HCT116 (cell line): Measurements from ENCODE around the gene ANGPTL1.

ENCODE experiments used
- CEBPB ChIP-seq: IDR thresholded peaks from 2 replicates; pipeline ENCODE4 v1.6.1; 2012; ENCODE audit warnings: low read depth
- CTCF ChIP-seq, 3 experiments: fragments of 200-600 bp in 1 of 3; sonication (generic) in 1 of 3; IDR thresholded peaks in 2 of 3; conservative IDR thresholded peaks in 1 of 3; 2 replicates each; pipeline ENCODE4 v1.5.1; 2012 to 2017; ENCODE audit warnings: low read depth in 2 of 3, low read length in 2 of 3, antibody characterized with exemption in 1 of 3, borderline replicate concordance in 1 of 3, control low read depth in 1 of 3, mild to moderate bottlenecking in 1 of 3, mixed read lengths in 1 of 3, mixed run types in 1 of 3, moderate library complexity in 1 of 3; ENCODE audit not compliant: insufficient read depth in 1 of 3
- EZH2 ChIP-seq: fragments of 200-600 bp; sonication (generic); IDR thresholded peaks from 2 replicates; pipeline ENCODE4 v1.6.1; 2017; ENCODE audit warnings: antibody characterized with exemption, mixed run types
- EZH2phosphoT487 ChIP-seq: fragments of 200-600 bp; IDR thresholded peaks from 2 replicates; pipeline ENCODE4 v1.6.1; 2018; ENCODE audit warnings: antibody characterized with exemption, borderline replicate concordance
- JUND ChIP-seq: IDR thresholded peaks from 2 replicates; pipeline ENCODE4 v1.6.1; 2012
- MAX ChIP-seq: IDR thresholded peaks from 2 replicates; pipeline ENCODE4 v1.6.1; 2012
- POLR2A ChIP-seq: IDR thresholded peaks from 2 replicates; pipeline ENCODE4 v1.7.0; 2011; ENCODE audit warnings: borderline replicate concordance; ENCODE audit not compliant: insufficient read depth, insufficient read length; ENCODE audit errors: extremely low read depth
- REST ChIP-seq: IDR thresholded peaks from 2 replicates; pipeline ENCODE4 v1.6.1; 2012; ENCODE audit warnings: low read depth
- SP1 ChIP-seq: IDR thresholded peaks from 2 replicates; pipeline ENCODE4 v1.6.1; 2012; ENCODE audit warnings: low read depth
- SRF ChIP-seq: IDR thresholded peaks from 2 replicates; pipeline ENCODE4 v1.6.1; 2012; ENCODE audit warnings: low read depth
- YY1 ChIP-seq: IDR thresholded peaks from 2 replicates; pipeline ENCODE4 v1.6.1; 2011; ENCODE audit warnings: low read length, low read depth, moderate library complexity, mild to moderate bottlenecking; ENCODE audit not compliant: insufficient replicate concordance; ENCODE audit errors: extremely low read depth
- ZNF274 ChIP-seq: fragments of 200-500 bp; sonication (Bioruptor generic); IDR thresholded peaks from 2 replicates; pipeline ENCODE4 v1.6.1; 2014; ENCODE audit warnings: mild to moderate bottlenecking, low read depth, low read length, inconsistent platforms

GRCh38 chr1:178910023-178910422 is 39.1 kb upstream of the ANGPTL1 start:
- TF ChIP-seq CTCF (IDR thresholded peaks at IDR 0.05 in 2 of 3, conservative IDR thresholded peaks at IDR 0.05 in 1 of 3; ENCODE audit: borderline replicate concordance in 1 of 3, insufficient read depth in 1 of 3, low read depth in 2 of 3, low read length in 2 of 3): no peak
- no peak for TF ChIP-seq YY1
- TF ChIP-seq SP1: no peak
- no peak for TF ChIP-seq POLR2A
- TF ChIP-seq MAX: no peak
- TF ChIP-seq EZH2phosphoT487: no peak
- TF ChIP-seq EZH2: no peak
- TF ChIP-seq JUND: no peak
- TF ChIP-seq CEBPB: no peak
- TF ChIP-seq SRF: no peak
- no peak for TF ChIP-seq REST
- TF ChIP-seq ZNF274: no peak
